ENCODE measurements around the gene CYB561A3. TPM values are rescaled to one million over a fixed set of nuclear protein-coding genes. Genes with fewer than 3 reads are reported as not detected.

CYB561A3 gene
- total RNA-seq, 4 donors from 2014 or later: 11.3 to 43.6 (median 21.2) TPM

DNA sequence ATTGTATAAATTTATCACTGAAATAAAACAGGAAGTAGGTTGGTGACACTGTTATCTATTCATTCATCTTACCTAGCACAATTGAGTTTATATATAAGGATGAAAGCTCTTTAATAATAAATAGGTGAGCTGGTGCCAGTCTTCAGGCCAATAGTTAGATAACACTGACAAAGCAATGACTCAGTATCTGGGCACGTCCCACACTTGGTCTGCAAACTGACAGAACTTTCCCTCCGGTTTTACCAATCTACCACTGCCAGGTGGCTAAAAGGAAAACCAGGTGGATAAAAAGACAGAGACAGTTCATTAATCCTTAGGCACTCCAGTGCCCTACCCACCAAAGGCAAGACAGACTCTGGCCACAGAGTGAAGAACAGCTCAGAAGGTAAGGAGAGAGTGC lies 46.4 kb downstream of the CYB561A3 start:
- H3K27ac ChIP-seq: no peak overlapping the region
- no peak overlapping the region for H3K4me3 ChIP-seq
- H3K4me1 ChIP-seq: no peaks in the 10 kb centered on the region
- H3K9me3 ChIP-seq: no peaks in the 10 kb centered on the region
- no peaks in the 10 kb centered on the region for H3K27me3 ChIP-seq
- TF ChIP-seq, protein P1, sequence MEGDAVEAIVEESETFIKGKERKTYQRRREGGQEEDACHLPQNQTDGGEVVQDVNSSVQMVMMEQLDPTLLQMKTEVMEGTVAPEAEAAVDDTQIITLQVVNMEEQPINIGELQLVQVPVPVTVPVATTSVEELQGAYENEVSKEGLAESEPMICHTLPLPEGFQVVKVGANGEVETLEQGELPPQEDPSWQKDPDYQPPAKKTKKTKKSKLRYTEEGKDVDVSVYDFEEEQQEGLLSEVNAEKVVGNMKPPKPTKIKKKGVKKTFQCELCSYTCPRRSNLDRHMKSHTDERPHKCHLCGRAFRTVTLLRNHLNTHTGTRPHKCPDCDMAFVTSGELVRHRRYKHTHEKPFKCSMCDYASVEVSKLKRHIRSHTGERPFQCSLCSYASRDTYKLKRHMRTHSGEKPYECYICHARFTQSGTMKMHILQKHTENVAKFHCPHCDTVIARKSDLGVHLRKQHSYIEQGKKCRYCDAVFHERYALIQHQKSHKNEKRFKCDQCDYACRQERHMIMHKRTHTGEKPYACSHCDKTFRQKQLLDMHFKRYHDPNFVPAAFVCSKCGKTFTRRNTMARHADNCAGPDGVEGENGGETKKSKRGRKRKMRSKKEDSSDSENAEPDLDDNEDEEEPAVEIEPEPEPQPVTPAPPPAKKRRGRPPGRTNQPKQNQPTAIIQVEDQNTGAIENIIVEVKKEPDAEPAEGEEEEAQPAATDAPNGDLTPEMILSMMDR (IDR thresholded peaks at IDR 0.05): no peak
- no peak for TF ChIP-seq POLR2A (IDR thresholded peaks at IDR 0.05)
- DNase-seq: no peak
- intact Hi-C loops (cut with DNase I; ENCODE audit: low total_unique reads): no loop called here
- H3K36me3 ChIP-seq: no peaks in the 10 kb centered on the region

DNA sequence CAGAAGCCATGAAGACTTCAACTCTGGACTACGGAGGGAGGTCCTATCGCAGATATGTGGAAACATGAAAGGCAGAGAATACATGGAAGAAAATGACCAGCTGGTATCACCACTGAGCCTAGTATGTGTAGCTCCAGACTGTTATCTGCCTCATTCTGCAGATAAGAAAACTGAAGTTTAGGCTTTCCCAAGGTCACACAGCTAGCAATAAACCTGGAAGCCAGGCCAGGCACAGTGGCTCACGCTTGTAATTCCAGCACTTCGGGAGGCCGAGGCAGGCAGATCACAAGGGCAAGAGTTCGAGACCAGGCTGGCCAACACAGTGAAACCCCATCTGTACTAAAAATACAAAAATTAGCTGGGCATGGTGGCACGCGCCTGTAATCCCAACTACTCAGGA lies 50.9 kb downstream of the CYB561A3 start:
- TF ChIP-seq, protein P1 (IDR thresholded peaks at IDR 0.05): no peak
- no peak for TF ChIP-seq POLR2A (IDR thresholded peaks at IDR 0.05)
- no peaks in the 10 kb centered on the region for H3K27me3 ChIP-seq
- no peaks in the 10 kb centered on the region for H3K9me3 ChIP-seq
- no peak for DNase-seq
- no peaks in the 10 kb centered on the region for H3K4me1 ChIP-seq
- H3K4me3 ChIP-seq: no peak overlapping the region
- H3K27ac ChIP-seq: no peak overlapping the region
- H3K36me3 ChIP-seq: no peaks in the 10 kb centered on the region
- intact Hi-C loops (cut with DNase I; ENCODE audit: low total_unique reads): no loop called here

DNA sequence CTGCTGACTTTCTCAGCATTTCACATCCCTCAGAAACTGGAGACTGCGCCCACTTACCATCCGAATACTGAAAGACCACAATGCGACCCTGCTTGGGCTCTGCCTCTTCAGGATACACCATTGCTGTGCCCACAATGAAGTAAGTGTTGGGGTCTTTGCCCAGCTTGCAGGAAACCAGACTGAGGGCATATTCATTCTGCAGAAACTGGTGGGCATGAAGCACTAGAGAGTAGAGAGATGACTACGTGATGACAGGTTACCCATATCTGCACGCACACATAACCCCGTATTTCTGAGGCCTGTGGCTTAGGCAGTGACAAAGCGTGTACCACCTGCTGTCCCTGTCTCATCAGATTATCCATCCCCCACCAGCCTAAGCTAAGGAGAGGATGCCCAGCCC lies 51.9 kb downstream of the CYB561A3 start:
- H3K36me3 ChIP-seq: no peaks in the 10 kb centered on the region
- no peaks in the 10 kb centered on the region for H3K4me1 ChIP-seq
- H3K9me3 ChIP-seq: no peaks in the 10 kb centered on the region
- H3K27ac ChIP-seq: no peak overlapping the region
- TF ChIP-seq, protein P1 (IDR thresholded peaks at IDR 0.05): no peak
- TF ChIP-seq POLR2A (IDR thresholded peaks at IDR 0.05): no peak
- intact Hi-C loops (cut with DNase I; ENCODE audit: low total_unique reads): no loop called here
- DNase-seq: no peak
- H3K4me3 ChIP-seq: no peak overlapping the region
- no peaks in the 10 kb centered on the region for H3K27me3 ChIP-seq

DNA sequence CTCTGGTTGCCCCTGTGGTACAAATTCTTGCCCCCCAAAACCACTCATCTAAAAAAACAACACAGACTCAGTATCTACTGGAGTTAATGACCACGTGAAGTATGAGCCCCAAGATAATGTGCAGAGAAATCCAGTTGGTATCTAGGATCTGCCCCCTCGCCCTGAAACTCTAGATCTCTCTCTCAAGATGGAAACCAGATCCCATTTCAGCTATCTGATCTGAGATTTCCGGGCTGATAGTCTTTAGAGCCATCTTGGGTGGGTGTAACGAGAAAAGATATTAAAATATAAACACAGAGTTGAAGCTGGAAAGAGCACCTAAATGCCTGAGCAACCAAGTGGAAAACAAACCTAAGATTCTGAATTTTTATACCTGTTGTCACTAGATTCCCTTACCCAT lies 52.5 kb downstream of the CYB561A3 start:
- Histone ChIP-seq H3K27me3 (no peaks in the 10 kb centered on the region), H3K36me3 (no peaks in the 10 kb centered on the region), H3K27ac (no peak overlapping the region), H3K4me1 (no peaks in the 10 kb centered on the region), H3K4me3 (no peak overlapping the region), H3K9me3 (no peaks in the 10 kb centered on the region)
- intact Hi-C loops (cut with DNase I; ENCODE audit: low total_unique reads): no loop called here
- no peak for DNase-seq
- TF ChIP-seq, protein P1 (IDR thresholded peaks at IDR 0.05): no peak
- TF ChIP-seq POLR2A (IDR thresholded peaks at IDR 0.05): no peak

DNA sequence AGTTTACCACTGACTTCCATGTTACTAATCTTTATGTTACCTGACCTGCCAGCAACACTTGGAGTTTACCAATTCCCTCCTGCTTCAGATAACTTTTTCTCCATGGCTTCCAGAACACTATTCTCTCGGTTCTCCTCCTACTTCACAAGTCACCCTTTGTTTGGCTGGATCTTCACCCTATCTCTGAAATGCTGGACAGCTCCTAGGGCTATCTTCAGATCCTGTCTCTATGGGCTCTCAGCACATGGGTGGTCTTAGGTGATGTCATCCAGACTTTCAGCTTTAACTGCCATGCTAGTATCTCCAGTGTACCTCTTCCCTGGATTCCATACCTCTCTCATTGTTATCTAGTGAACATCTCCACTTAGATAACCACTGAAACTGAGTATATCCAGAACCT lies 54.3 kb downstream of the CYB561A3 start:
- no peak for DNase-seq
- Histone ChIP-seq H3K4me3 (no peak overlapping the region), H3K27ac (no peak overlapping the region), H3K27me3 (no peaks in the 10 kb centered on the region), H3K9me3 (no peaks in the 10 kb centered on the region), H3K36me3 (no peaks in the 10 kb centered on the region), H3K4me1 (no peaks in the 10 kb centered on the region)
- TF ChIP-seq, protein P1 (IDR thresholded peaks at IDR 0.05): no peak
- no peak for TF ChIP-seq POLR2A (IDR thresholded peaks at IDR 0.05)
- intact Hi-C loops (cut with DNase I; ENCODE audit: low total_unique reads): no loop called here
